ENCODE data around the gene FAM180B. TPM values are rescaled to one million over a fixed set of nuclear protein-coding genes. Genes with fewer than 3 reads are reported as not detected.
A peak's percentile ranks its signal among the peaks of the same experiment; 100 is the strongest.

FAM180B gene
- total RNA-seq, 2 experiments from 2014 or later = 0.11 TPM; not detected in 1

- Mint-ChIP-seq H3K9me3 (ENCODE audit: low read depth) (no peaks in the 10 kb centered on the region), H3K36me3 (ENCODE audit: low read depth) (peaks cover 27% of the 10 kb centered on the region), H3K4me1 (no peaks in the 10 kb centered on the region), H3K27me3 (peaks cover 3% of the 10 kb centered on the region), H3K27ac (no peak overlapping the region), H3K4me3 (no peak overlapping the region)
- ChIA-PET CTCF (no interaction called here), POLR2A (interaction anchor here (0.6 kb wide), 1 partner anchor 48 kb away, joined by 3 read pairs; no protein-coding TSS in a partner anchor)
- intact Hi-C loops (cut with DNase I, micrococcal nuclease) = no loop called here
- ATAC-seq = no peak
- no peak for DNase-seq
Measured at GRCh38 chr11:47587039-47587716, 700 bp downstream of the FAM180B start.

GRCh38 chr11:47587723-47588326, 1.3 kb downstream of the FAM180B start:
- H3K27ac Mint-ChIP-seq = no peak overlapping the region
- H3K9me3 Mint-ChIP-seq (ENCODE audit: low read depth) = no peaks in the 10 kb centered on the region
- DNase-seq (no peak), ATAC-seq (no peak)
- intact Hi-C loops (cut with DNase I, micrococcal nuclease) = no loop called here
- ChIA-PET POLR2A (interaction anchor here (0.6 kb wide), 1 partner anchor 47 kb away, joined by 3 read pairs; no protein-coding TSS in a partner anchor), CTCF (no interaction called here)
- H3K4me3 Mint-ChIP-seq = no peak overlapping the region
- H3K4me1 Mint-ChIP-seq = no peaks in the 10 kb centered on the region
- H3K27me3 Mint-ChIP-seq = peaks cover 6% of the 10 kb centered on the region
- H3K36me3 Mint-ChIP-seq (ENCODE audit: low read depth) = peaks cover 22% of the 10 kb centered on the region

- ATAC-seq (no peak), DNase-seq (no peak)
- intact Hi-C loops (cut with DNase I, micrococcal nuclease) = no loop called here
- ChIA-PET POLR2A (no interaction called here), CTCF (no interaction called here)
- Mint-ChIP-seq H3K36me3 (ENCODE audit: low read depth) (peaks cover 11% of the 10 kb centered on the region), H3K4me1 (peaks cover 4% of the 10 kb centered on the region), H3K27ac (no peak overlapping the region), H3K4me3 (no peak overlapping the region), H3K27me3 (peaks cover 17% of the 10 kb centered on the region), H3K9me3 (ENCODE audit: low read depth) (no peaks in the 10 kb centered on the region)
Measured at GRCh38 chr11:47589118-47589517, 2.6 kb downstream of the FAM180B start.

DNA sequence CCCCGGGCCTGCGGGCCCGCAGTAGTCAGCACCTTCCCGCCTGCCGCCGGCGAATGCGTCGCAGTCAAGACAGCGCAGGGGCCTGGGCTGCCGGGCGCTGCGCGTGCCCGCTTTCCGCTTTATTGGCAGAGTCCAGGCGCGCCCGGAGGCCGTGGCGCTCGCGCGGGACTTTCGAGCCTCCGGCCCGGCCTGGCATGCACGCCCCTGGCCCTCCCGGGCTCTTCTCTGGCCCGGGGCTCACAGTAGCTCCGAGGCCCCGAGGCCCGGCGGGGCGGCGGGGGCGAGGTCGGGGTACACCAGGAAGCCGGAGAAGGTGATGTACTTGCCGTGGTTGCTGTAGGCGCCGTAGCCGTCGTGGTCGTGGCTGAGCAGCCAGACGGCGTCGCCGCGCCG, 3.1 kb downstream of the FAM180B start:
- intact Hi-C loops (cut with DNase I, micrococcal nuclease) = no loop called here
- Mint-ChIP-seq H3K4me3 (no peak overlapping the region), H3K27ac (no peak overlapping the region), H3K9me3 (ENCODE audit: low read depth) (no peaks in the 10 kb centered on the region), H3K36me3 (ENCODE audit: low read depth) (peaks cover 7% of the 10 kb centered on the region), H3K4me1 (peaks cover 4% of the 10 kb centered on the region), H3K27me3 (peaks cover 20% of the 10 kb centered on the region)
- ChIA-PET CTCF (no interaction called here), POLR2A (no interaction called here)
- DNase-seq (no peak), ATAC-seq (no peak)

DNA sequence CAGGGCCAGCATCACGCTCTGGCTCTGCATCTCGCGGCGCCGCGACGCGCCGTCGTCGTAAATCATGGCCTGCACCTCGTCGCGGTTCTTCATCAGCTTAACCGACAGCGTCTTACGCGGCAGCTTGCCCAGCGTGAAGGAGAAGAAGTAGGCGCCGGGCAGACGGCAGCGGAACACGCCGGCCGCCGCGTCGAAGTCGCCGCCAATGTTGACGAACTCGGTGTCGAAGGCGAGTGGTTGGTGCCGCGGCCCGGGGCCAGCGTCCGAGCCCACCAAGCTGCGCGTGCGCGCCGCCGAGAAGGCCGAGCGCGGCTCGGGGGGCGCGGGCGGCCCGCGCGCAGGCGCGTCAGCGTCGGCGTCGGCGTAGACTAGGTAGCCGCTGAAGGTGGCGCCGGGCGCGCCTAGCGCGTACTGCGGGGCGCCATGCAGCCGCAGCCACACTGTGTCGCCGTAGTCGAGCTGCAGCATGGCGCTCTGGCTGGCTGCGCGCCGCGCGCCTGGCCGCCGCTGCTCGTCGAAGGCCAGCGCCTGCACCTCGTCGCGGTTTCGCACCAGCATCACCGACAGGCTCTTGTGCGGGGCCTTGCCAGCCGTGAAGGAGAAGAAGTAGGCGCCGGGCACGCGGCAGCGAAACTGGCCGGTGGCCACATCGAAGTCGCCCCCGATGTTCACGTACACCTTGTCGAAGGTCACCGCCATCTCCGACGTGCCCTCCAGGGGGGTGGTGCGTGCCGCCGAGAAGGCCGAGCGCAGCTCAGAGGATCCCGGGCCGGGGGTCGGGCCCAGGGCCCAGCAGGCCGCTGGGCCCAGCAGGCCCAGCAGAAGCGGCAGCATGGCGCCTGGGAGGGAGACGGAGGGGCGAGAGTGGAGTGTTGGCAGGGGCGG, 3.7 kb downstream of the FAM180B start:
- H3K27ac Mint-ChIP-seq = no peak overlapping the region
- no peak overlapping the region for H3K4me3 Mint-ChIP-seq
- DNase-seq (no peak), ATAC-seq (no peak)
- intact Hi-C loops (cut with DNase I, micrococcal nuclease) = no loop called here
- ChIA-PET POLR2A (no interaction called here), CTCF (no interaction called here)
- peaks cover 2% of the 10 kb centered on the region for H3K36me3 Mint-ChIP-seq (ENCODE audit: low read depth)
- peaks cover 23% of the 10 kb centered on the region for H3K27me3 Mint-ChIP-seq
- peaks cover 4% of the 10 kb centered on the region for H3K4me1 Mint-ChIP-seq
- no peaks in the 10 kb centered on the region for H3K9me3 Mint-ChIP-seq (ENCODE audit: low read depth)

DNA sequence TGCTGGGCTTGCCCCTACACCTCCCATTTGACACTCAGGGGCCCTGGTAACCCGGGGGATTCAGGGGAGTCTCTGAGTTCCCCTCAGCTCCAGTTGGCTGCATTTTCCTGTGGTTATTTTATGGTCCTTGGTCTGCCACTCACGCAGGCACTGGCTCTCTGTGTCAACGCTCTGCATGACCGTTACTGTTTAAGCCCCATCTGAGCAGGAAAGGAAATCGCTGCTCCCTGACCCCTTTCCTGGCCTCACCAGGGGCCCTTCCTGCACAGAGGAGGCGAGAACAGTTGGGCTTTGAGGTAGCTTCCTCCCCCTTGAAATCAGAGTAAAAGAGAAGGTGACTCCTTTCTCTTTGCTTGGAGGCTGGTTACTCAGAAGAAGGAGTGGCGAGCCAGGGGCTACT, 5.3 kb downstream of the FAM180B start:
- H3K27ac Mint-ChIP-seq = no peak overlapping the region
- ATAC-seq = peak; percentile 33
- intact Hi-C loops (cut with DNase I, micrococcal nuclease) = no loop called here
- H3K27me3 Mint-ChIP-seq = peaks cover 29% of the 10 kb centered on the region
- H3K9me3 Mint-ChIP-seq (ENCODE audit: low read depth) = no peaks in the 10 kb centered on the region
- peaks cover 4% of the 10 kb centered on the region for H3K4me1 Mint-ChIP-seq
- DNase-seq = no peak
- ChIA-PET POLR2A (no interaction called here), CTCF (interaction anchor here (1.0 kb wide), 1 partner anchor 49 kb away, joined by 3 read pairs; no protein-coding TSS in a partner anchor)
- no peak overlapping the region for H3K4me3 Mint-ChIP-seq
- no peaks in the 10 kb centered on the region for H3K36me3 Mint-ChIP-seq (ENCODE audit: low read depth)

- Mint-ChIP-seq H3K4me3 (no peak overlapping the region), H3K9me3 (ENCODE audit: low read depth) (no peaks in the 10 kb centered on the region), H3K27me3 (peaks cover 29% of the 10 kb centered on the region), H3K4me1 (peaks cover 4% of the 10 kb centered on the region), H3K27ac (no peak overlapping the region), H3K36me3 (ENCODE audit: low read depth) (no peaks in the 10 kb centered on the region)
- CTCF ChIA-PET = interaction anchor here (0.9 to 1.0 kb wide), 2 partner anchors 49 to 76 kb away, joined by 3 read pairs; no protein-coding TSS in a partner anchor
- DNase-seq (no peak), ATAC-seq (no peak)
- POLR2A ChIA-PET = interaction anchor here (1.3 kb wide), 1 partner anchor 14 kb away, joined by 3 read pairs; no protein-coding TSS in a partner anchor
- intact Hi-C loops (cut with DNase I, micrococcal nuclease) = no loop called here
Measured at GRCh38 chr11:47592251-47592650, 5.8 kb downstream of the FAM180B start.

DNA sequence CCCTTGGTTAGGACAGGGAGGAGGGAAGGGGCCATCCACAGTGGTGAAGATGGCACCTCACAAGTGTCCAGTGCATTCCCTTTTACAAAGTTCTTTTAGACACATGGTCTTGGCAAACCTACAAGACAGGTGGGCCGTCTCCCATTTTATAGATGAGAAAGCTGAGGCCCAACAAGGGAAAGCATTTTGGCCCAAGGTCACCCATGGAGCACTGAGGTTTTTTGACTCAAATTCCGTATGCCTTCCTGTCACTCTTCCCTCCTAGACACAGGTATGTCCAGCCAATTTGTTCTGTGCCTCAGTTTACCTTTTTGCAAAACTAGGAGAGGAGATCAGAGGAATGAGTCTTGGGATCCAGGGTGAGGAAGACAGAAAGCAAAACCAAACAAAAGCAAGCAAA, 6.5 kb downstream of the FAM180B start:
- Mint-ChIP-seq H3K4me3 (no peak overlapping the region), H3K27me3 (peaks cover 29% of the 10 kb centered on the region), H3K4me1 (peaks cover 4% of the 10 kb centered on the region), H3K36me3 (ENCODE audit: low read depth) (no peaks in the 10 kb centered on the region), H3K27ac (no peak overlapping the region), H3K9me3 (ENCODE audit: low read depth) (no peaks in the 10 kb centered on the region)
- CTCF ChIA-PET = interaction anchor here (0.8 to 1.4 kb wide), 3 partner anchors 77 to 219 kb away, joined by 3 read pairs; no protein-coding TSS in a partner anchor
- POLR2A ChIA-PET = interaction anchor here (1.3 kb wide), 1 partner anchor 15 kb away, joined by 3 read pairs; no protein-coding TSS in a partner anchor
- intact Hi-C loops (cut with DNase I, micrococcal nuclease) = no loop called here
- ATAC-seq = no peak
- no peak for DNase-seq

DNA sequence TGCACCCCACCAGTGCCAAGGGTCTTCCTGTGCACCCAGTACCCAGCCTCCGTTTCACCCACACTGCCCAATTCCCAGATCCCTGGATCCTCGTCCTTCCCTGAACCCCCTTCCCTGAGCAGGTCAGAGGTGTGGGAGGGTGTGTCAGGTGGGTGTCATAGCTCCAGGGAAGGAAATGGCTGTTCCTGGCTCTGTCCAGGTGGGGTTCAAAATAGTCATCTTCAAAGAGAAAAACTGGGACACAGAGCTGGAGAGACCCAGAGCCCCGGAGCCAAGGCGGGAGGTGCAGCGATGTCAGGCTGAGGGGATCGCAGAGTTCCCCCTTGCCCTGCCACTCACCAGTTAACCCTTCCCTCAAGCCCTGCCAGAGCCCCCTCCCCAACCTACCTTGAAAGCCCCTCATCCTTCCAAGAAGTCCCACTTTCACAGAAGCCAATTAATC, 7.0 kb downstream of the FAM180B start:
- Mint-ChIP-seq H3K4me1 (peaks cover 4% of the 10 kb centered on the region), H3K27me3 (peaks cover 29% of the 10 kb centered on the region), H3K27ac (no peak overlapping the region), H3K4me3 (no peak overlapping the region), H3K9me3 (ENCODE audit: low read depth) (no peaks in the 10 kb centered on the region), H3K36me3 (ENCODE audit: low read depth) (no peaks in the 10 kb centered on the region)
- POLR2A ChIA-PET = interaction anchor here (0.7 to 1.3 kb wide), 2 partner anchors 15 to 360 kb away, joined by 3 read pairs; no protein-coding TSS in a partner anchor
- CTCF ChIA-PET = interaction anchor here (0.8 to 1.4 kb wide), 3 partner anchors 77 to 220 kb away, joined by 3 read pairs; no protein-coding TSS in a partner anchor
- intact Hi-C loops (cut with DNase I, micrococcal nuclease) = no loop called here
- no peak for DNase-seq
- ATAC-seq = no peak

GRCh38 chr11:47593934-47594855, 7.7 kb downstream of the FAM180B start, which contains the start of gene C1QTNF4:
C1QTNF4 (minus strand) TSS chr11:47594411; CDS start chr11:47590810, 3,601 bp downstream.
- Mint-ChIP-seq H3K4me3 (no peak within 1 kb of the TSS), H3K36me3 (ENCODE audit: low read depth) (no peaks in the 10 kb centered on the region), H3K4me1 (peaks cover 4% of the 10 kb centered on the region), H3K27ac (no peak within 1 kb of the TSS), H3K27me3 (peaks cover 29% of the 10 kb centered on the region), H3K9me3 (ENCODE audit: low read depth) (no peaks in the 10 kb centered on the region)
- DNase-seq (no peak), ATAC-seq (no peak)
- intact Hi-C loops (cut with DNase I, micrococcal nuclease) = no loop called here
- CTCF ChIA-PET = interaction anchor here (1.1 to 1.4 kb wide), 2 partner anchors 14 to 221 kb away, joined by 3 to 4 read pairs; no protein-coding TSS in a partner anchor
- POLR2A ChIA-PET = interaction anchor here (0.6 to 0.7 kb wide), 2 partner anchors 294 to 361 kb away, joined by 3 to 6 read pairs; no protein-coding TSS in a partner anchor

Measured in activated CD4-positive, alpha-beta T cell treated with anti-CD3 and anti-CD28 coated beads for 36 hours (primary cell).